HG02943 (cell line): Measurements from ENCODE around the gene RALGPS2.
"Not testable (repeated sequence)": the region's sequence is repeated elsewhere in the genome, so short reads cannot be mapped to it uniquely, and the experiment has no call there.

Experiments
- ATAC-seq: cut with Tn5 transposase; IDR thresholded peaks from one replicate; pipeline ENCODE4 v1.9.1; 2021; ENCODE audit warnings: mild to moderate bottlenecking, low read depth, moderate library complexity; ENCODE audit not compliant: unreplicated experiment

The RALGPS2 gene

DNA sequence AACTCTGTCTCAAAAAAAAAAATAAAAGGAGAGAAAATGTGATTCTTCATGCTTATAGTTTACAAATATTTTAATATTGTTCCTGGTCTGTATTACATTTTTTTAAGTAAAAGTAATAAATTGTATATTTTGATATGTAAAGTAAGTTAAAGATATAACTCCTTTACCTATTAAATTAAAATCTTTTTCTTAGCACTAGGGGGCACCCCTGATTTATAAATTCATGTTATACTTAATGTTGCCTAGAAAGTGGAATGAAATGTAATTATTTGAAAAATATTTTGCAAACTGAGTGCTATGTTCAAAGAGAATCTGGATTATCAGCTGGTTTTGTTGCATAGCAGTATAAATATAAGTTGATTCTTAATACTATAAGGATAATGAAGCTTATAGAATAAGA lies 49.2 kb downstream of the RALGPS2 start:
- ATAC-seq: no peak

DNA sequence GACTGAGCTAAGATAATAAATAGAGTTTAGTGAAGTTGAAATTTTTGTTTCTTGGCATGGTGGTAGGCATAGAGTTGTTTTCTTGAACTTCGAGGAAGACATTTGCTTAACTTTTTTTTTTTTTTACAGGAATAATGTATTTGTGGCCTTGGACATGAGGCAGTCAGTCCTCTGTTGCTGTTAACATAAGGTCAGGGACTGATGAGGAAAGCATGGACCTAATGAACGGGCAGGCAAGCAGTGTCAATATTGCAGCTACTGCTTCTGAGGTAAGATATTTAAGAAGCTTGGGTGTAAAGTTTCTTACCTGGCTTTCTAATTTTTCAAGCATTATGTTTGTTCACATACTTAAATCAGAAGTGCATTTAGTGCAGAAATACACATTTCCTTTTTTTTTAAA lies 51.5 kb downstream of the RALGPS2 start:
- ATAC-seq: no peak

DNA sequence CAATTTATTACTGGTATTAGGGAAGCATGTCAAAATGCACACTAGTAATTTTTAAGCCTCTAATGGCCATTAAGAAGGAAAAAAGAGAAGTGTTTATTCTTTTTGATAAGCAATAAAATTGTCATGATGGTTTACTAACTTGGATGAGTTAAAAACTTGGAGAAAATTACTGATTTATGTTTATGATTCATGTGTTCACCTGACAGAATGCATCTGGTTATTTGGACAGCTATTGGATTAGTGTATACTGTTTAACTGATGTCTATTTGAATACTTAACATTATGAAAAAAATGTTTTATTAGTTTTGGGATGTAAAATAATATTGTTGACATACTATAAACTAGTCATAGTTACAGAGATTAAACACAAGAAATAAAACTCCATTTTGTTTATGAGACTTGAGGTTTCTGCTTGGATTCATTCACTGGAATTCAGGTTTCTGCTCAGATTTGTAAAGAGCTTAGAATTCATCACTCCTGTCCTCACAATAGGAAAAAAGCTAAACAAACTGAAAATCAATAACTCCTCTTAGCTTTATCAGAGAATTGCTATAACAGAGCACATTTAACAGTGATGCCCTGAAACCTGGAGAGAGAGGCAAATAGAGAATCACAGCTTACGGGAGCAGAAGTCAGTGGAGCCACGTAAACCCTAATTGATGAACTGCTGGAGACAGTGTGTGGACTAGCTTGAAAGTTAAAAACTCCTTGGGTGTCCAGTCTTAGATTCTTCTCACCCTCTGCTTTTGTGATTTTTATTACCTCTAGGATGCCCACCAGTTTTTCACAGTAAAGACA lies 56.7 kb downstream of the RALGPS2 start:
- no peak for ATAC-seq

DNA sequence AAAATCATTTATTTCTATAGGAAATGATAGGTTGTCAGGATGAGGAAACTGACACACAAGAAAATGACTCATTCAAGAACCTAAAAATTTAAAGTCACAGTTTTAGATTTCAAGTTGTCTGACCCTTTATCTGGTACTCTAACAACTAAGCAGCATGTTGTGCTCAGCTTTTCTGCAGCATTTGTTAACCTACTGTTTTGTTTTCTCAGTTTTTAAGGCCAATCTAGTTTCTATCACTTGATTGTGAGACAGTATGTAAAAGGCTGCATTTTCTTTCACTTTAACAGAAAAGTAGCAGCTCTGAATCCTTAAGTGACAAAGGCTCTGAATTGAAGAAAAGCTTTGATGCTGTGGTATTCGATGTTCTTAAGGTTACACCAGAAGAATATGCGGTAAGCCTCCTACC lies 59.1 kb downstream of the RALGPS2 start:
- ATAC-seq: no peak

DNA sequence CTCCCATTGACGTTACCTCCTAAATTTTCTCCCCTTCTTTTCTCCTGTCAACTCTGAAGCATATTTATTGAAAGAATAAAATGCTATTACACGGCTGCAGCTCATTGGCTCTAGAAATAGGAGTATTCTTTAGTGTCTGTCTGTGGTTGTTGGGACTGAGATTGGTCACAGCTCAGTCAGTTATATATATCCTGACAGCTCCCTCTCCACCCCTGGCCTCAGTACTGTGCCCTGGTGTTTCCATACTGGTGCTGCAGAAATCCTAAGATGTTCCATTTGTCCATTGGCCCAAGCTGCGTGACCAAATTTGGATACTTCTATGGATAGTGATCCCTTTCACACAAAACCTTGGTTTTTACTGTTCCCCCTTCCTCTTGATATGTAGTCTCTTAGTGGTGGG lies 67.3 kb downstream of the RALGPS2 start:
- no peak for ATAC-seq

DNA sequence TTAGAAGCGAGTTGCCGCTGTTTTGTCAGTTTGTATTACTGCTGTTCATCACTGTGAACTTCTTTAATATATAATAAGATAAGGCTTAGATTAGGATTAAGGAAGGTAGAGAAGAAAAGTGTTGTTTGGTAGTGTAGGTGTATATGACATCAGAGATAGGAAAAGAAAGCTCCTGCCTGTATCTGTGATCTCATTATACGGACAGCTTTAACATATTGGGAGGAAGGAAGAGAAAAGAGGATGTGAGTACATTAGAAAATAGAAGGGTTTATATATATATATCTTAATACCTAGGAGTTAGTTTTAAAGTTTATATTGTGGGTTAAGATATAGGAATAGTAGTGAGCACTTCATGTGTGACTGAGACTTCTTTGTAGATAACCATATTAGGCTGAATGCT lies 71.0 kb downstream of the RALGPS2 start:
- ATAC-seq: no peak

DNA sequence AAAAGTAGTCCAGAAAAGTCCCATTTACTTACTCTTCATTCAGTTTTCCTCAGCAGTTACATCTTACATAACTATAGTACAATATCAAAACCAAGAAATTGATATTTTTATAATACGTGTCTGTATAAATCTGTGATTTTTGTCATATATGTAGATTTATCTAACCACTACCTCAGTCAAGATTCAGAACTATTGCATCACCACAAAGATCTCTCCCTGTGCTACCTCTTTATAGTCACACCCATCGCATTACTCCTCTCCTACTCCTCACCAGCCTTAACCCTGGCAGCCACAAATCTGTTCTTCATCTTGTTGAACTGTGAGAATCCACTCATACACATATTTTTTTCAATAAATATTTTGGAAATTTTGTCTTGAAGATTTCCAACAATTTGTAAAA lies 72.5 kb downstream of the RALGPS2 start:
- no peak for ATAC-seq

DNA sequence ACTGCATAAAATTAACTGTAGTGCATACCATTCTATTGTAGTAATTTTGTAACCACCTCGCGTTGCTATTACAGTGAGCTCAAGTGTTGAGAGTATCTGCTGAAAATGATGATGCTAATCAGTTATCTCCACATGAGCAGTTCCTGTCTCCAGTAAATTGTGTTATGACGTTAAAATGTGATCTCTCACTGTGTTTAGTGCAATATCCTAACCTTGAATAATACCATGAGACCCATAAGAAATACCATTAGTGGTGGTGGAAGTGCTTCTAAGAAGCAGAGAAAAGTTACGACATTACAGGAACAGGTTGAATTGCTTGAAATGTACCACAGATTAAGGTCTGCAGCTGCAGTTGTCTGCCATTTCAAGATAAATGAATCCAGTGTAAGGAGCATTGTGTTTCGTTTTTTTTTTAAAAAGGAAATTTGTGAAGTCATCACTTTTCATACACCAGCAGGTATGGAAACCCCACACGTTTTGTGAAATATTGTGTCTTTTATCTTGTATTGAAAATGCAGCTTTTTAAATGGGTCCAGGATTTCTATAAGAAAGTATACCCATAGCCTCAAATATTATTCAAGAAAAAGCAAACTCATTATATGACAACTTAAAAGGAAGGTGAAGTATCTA lies 73.3 kb downstream of the RALGPS2 start:
- ATAC-seq: no peak

DNA sequence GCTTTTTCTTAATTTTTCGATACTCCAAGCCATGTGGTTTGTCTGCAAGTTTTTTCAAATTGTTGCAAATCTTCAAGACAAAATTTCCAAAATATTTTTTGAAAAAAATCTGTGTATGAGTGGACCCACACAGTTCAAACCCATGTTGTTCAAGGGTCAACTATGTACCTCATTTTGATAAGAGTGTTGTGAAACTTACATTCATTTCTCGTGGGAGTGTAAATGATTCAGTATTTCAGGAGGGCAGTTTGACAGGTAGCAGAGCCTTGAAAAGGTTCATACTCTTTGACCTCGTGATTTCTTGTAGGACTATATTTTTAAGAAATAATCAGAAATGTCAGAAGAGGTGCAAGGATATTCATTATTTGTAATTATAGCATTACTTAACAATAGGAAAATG lies 77.8 kb downstream of the RALGPS2 start:
- ATAC-seq: no peak

DNA sequence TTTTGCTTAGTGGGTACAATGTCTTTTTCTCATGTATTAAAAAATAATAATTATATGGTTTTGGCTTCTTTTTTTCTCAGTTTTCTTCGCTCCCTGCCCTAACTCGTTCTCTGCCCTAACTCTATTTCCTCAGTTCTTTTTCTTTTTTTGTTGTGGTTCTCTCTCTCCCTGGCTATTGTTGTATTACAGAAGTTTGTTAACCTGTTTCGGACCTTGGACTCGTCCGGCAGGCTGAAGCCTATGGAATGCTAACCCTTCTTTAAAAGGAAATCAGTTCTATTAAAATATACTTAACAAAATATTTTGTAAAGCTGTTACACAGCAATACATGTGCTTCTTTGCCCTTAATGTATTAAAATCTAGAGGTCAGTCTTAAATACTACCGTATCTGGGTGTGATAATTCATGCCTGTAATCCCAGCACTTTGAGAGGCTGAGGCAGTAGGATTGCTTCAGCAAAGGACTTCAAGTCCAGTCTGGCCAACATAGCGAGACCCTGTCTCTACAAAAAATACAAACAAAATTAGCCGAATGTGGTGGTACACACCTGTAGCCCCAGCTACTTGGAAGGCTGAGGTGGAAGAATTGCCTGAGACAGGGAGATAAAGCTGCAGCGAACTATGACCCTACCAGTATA lies 81.7 kb downstream of the RALGPS2 start:
- no peak for ATAC-seq

DNA sequence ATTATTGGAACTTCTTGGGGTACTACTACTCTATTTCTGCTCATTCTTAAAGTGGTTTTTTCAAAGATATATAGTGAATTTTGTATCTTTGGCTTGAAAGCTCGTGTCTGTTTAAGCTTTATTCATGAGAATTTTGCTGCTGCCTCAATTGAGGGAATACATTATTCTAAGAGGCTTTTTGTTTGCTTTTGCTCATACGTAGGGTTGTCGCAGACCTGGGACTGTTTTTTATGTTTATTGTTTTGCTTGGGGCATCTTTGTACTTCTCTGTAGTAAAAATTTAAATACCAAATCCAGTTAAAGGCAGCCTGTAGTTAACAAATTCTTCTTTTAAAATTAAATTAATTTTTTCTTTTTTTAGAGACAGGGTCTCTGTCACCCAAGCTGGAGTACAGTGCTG lies 83.5 kb downstream of the RALGPS2 start:
- ATAC-seq: no peak

DNA sequence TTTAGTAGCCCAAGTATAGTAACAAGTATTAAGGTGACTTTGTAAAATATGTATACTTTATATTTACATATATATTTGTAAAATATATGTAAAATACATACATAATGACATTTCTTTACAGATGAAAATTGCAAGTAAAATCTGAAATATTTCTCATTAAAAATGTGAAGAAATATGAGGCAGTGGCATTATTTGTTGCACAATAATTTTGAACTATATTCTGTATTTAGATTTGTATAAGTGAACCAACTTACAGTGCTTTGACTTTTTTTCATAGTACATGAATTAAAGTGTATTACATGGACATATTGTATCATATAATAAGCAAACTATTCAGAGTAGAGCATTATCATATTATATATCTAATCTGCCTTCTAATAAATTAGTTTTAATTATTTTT lies 85.5 kb downstream of the RALGPS2 start:
- ATAC-seq: no peak

DNA sequence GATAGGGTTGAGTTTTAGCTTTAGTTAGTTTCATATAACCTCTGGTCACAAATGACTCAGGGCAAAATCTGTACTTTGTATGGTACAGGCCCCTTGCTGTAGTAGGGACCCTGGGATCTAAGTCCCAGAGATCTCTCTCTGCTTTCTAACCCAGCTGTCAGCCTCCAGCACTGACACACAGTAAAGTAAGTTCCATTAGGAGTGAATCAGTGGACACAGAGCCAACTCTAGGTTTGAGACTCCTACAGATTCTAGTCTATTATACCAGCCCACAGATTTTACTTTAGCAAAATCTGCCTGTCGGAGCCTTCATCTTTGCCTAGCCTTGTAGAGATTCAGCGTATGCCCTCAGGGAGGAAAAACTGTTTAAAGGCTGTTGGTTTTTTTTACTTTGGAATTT lies 93.4 kb downstream of the RALGPS2 start:
- ATAC-seq: no peak

DNA sequence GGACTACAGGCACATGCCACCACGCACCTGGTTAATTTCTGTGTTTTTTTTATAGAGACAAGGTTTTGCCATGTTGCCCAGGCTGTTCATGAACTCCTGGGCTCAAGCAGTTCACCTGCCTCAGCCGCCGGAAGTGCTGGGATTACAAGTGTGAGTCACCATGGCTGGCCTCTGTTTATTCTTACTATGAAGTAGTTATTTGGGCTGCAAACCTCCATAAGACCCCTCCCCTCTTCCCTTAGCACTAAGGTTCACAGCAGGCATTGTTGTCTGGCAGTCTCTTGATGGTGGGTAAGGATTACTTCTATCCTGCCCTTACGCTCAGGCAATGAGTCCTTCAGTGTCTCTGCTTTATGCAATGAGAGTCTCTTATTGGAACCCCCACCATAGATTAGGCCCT lies 94.1 kb downstream of the RALGPS2 start:
- no peak for ATAC-seq

DNA sequence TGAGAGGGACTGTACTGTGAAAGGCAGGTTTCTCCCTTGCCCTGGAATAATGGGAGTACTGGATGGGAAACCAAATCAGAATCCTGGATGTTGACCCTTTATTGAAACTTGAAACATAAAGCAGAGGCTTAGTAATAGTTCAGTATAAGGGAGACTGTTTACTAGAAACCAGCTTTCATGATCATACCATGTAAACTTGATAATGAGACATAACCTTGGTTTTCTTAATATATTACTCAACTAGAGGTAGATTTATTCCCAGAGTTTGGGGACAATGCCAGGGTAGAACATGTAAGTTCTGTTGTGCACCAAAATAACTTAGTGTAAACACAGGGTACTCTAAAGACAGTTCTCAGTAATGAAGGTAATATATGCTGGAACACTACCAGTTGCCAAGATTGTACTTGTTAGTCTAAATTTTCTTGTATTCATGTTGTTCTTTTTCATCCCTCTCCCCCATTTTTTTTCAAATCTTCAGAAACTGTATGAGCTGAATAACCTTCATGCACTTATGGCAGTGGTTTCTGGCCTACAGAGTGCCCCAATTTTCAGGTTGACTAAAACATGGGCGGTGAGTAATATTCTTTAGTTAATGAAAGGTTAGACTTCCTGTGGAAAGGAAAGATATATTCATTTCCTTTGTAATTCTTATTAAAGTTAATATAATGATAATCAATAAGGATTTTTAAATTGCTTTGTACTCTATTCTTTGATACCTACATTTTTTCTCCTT lies 96.3 kb downstream of the RALGPS2 start:
- ATAC-seq: no peak

DNA sequence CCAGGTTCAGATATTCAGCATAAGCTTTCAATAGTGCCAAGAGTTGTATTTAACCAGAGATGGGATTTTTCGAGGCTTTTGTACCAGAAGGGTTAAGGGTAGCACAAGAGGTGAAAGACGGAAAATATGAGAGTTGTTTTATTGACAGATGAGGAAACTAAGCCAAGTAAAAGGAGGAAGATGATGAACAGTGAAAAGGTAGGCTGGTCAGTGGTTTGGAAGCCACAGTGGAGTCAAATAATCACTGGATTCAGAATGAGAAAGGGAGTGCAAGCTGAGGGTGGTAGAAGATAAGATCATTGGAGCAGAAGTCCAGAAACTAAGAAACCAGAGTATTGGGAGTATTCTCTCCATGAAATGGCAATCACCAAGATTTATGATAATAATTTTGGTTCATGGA lies 100.1 kb downstream of the RALGPS2 start:
- ATAC-seq: no peak

DNA sequence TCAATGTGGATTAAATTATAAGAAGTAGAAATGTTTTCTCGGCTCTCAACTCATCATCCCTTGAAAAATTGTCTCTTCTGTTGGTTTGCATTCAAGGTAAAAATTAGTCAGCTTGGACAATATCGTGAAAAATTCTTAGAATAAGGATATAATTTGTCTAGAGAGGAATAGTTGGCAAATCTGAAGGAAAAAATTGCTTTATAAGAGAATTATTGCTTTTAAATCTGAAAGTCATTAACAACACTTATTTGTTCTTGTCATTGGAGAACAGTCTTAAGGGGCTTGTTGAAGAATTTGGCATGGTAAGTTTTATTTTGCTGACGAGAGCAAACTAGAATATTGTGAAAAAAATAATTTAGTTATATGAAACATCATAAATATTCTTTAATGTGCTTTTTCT lies 119.4 kb downstream of the RALGPS2 start:
- no peak for ATAC-seq

DNA sequence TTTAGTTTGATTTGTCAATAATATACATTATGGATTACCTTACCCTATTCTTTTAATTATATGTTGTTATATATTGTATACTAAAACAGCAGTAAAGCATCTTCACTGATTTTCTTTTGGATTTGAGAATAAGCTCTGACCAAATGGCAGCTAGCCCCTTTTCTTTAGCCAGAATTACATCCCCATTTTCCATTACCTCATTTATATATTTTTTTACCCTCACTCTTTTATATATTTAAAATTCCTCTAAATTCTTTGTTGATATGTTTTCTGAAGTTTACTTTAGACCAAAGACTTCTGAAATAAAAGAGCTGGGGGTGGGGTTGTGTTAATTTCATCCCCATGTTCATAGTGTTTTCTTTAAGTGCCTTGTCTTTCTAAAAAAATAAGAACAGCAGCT lies 121.3 kb downstream of the RALGPS2 start:
- ATAC-seq: no peak

DNA sequence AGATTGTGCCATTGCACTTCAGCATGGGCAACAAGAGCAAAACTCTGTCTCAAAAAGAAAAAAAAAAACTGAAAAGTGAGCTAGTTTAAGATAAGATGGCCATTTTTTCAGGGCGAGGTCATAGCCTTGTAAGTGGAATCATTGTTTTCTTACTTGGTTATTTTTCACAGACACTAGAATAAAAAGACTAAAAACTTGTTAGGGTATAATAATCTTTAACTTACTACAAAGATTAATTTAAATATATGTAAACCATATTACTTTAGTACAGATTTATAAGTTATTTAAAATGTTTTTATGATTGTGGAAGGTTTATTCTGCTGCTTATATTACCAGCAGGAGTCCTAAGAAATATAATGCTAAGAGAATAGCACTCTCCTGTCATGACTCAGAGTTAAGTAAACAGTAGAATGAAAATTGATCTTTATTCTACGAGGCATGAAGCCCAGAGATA lies 122.4 kb downstream of the RALGPS2 start:
- ATAC-seq: no peak

DNA sequence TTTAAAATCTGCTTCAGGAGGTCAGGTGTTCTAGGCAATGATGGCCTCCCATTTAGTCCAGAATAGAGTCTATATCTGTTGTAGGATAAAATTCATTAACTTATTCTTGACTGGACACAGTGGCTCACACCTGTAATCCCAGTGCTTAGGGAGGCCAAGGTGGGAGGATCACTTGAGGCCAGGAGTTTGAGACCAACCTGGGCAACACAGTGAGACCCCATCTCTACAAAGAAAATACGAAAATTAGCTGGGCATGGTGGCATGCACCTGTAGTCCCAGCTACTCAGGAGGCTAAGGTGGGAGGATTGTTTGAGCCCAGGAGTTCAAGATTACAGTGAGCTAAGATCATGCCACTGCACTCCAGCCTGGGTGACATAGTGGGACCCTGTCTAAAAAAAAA lies 122.9 kb downstream of the RALGPS2 start:
- ATAC-seq: not testable (repeated sequence)

DNA sequence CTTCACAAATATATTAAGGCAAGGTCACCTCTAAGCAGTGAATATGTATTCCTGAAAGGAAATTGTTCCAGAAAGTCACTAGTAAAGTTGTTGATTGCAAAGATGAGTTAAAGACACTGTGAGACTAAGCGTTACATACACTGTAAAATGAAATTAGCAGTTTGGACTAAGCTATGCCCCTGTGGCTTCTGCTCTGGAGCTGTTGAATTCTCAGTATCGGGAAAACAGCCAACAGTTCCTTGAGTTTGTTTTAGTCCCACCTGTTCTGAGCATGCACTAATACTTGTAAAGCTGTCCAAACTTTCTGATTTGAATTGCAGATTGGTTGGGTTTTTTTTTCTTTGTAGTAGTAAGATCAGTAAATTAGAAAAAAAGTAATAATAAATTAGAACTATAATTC lies 124.9 kb downstream of the RALGPS2 start:
- no peak for ATAC-seq
